ENCODE measurements around the gene DGKH.

Gene DGKH

GRCh38 chr13:42027286-42027685, 21.2 kb upstream of the DGKH start:
- no peaks in the 10 kb centered on the region for H4K20me1 ChIP-seq (ENCODE audit: control insufficient read depth, insufficient read depth, low read depth, low read length)
- H3K4me2 ChIP-seq (ENCODE audit: low read length) = no peak overlapping the region
- no peaks in the 10 kb centered on the region for H3K79me2 ChIP-seq (ENCODE audit: control insufficient read depth, low read length)
- H3K27me3 ChIP-seq (ENCODE audit: control insufficient read depth, low read length) = peaks cover 2% of the 10 kb centered on the region; the same call in 1 of the 2 replicates
- no peaks in the 10 kb centered on the region for H3K9me3 ChIP-seq (ENCODE audit: control insufficient read depth, insufficient read depth, low read length)
- no peak overlapping the region for H3K27ac ChIP-seq (ENCODE audit: low read depth, low read length)
- no peaks in the 10 kb centered on the region for H3K4me1 ChIP-seq (ENCODE audit: control insufficient read depth, low read length)
- no peaks in the 10 kb centered on the region for H3F3A ChIP-seq (ENCODE audit: control insufficient read depth, insufficient read depth)
- TF ChIP-seq, protein P1, sequence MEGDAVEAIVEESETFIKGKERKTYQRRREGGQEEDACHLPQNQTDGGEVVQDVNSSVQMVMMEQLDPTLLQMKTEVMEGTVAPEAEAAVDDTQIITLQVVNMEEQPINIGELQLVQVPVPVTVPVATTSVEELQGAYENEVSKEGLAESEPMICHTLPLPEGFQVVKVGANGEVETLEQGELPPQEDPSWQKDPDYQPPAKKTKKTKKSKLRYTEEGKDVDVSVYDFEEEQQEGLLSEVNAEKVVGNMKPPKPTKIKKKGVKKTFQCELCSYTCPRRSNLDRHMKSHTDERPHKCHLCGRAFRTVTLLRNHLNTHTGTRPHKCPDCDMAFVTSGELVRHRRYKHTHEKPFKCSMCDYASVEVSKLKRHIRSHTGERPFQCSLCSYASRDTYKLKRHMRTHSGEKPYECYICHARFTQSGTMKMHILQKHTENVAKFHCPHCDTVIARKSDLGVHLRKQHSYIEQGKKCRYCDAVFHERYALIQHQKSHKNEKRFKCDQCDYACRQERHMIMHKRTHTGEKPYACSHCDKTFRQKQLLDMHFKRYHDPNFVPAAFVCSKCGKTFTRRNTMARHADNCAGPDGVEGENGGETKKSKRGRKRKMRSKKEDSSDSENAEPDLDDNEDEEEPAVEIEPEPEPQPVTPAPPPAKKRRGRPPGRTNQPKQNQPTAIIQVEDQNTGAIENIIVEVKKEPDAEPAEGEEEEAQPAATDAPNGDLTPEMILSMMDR (IDR thresholded peaks at IDR 0.05; ENCODE audit: low read depth, low read length, poor library complexity, severe bottlenecking) = no peak
- no peak for TF ChIP-seq EZH2phosphoT487 (IDR thresholded peaks at IDR 0.05; ENCODE audit: borderline replicate concordance, low read length)
- no peaks in the 10 kb centered on the region for H3K36me3 ChIP-seq (ENCODE audit: control insufficient read depth, low read length)
- no peaks in the 10 kb centered on the region for H3K9me2 ChIP-seq (replicated peaks; ENCODE audit: control insufficient read depth, low read length)
- no peak overlapping the region for H3K4me3 ChIP-seq (ENCODE audit: low read length)

DNA sequence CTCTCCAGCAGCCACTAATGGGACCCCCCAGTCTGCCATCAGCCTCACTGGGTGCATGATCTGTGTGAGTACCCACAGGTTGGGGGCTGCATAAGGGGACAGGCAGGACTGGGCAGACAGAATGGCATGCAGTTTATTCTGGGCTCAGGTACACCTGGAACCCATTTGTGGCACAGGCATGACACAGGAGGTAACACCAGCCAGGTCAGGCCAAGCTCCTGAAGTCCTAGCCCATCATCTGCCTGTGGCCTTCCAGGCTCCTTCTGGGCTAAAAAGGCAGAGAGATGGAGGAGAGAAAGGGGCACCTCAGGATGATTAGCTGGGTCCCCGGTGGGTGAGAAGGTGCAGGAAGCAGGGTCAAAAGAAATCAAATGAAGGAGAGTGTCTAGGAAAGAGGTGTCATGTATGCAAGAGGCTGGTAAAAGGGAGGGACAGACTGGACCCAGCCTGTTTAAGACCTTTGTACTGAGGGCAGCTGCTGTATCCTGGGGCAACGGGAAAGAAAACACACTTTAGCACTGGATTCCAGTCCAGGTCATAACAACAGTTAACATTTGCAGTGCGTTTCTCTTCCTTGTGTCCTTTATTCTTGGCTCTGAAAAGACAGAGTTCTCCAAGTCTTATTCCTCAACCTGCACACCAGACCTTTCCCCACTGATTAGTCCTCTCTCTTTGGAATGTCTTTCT, 20.2 kb upstream of the DGKH start:
- H3K36me3 ChIP-seq (ENCODE audit: control insufficient read depth, low read length) = no peaks in the 10 kb centered on the region
- no peaks in the 10 kb centered on the region for H3F3A ChIP-seq (ENCODE audit: control insufficient read depth, insufficient read depth)
- H3K79me2 ChIP-seq (ENCODE audit: control insufficient read depth, low read length) = no peaks in the 10 kb centered on the region
- TF ChIP-seq, protein P1 (IDR thresholded peaks at IDR 0.05; ENCODE audit: low read depth, low read length, poor library complexity, severe bottlenecking) = no peak
- TF ChIP-seq EZH2phosphoT487 (IDR thresholded peaks at IDR 0.05; ENCODE audit: borderline replicate concordance, low read length) = no peak
- H3K9me3 ChIP-seq (ENCODE audit: control insufficient read depth, insufficient read depth, low read length) = no peaks in the 10 kb centered on the region
- H3K4me3 ChIP-seq (ENCODE audit: low read length) = no peak overlapping the region
- H3K27me3 ChIP-seq (ENCODE audit: control insufficient read depth, low read length) = peaks cover 2% of the 10 kb centered on the region; the same call in 1 of the 2 replicates
- no peak overlapping the region for H3K27ac ChIP-seq (ENCODE audit: low read depth, low read length)
- no peaks in the 10 kb centered on the region for H3K4me1 ChIP-seq (ENCODE audit: control insufficient read depth, low read length)
- H3K9me2 ChIP-seq (replicated peaks; ENCODE audit: control insufficient read depth, low read length) = no peaks in the 10 kb centered on the region
- H3K4me2 ChIP-seq (ENCODE audit: low read length) = no peak overlapping the region
- H4K20me1 ChIP-seq (ENCODE audit: control insufficient read depth, insufficient read depth, low read depth, low read length) = no peaks in the 10 kb centered on the region

- Histone ChIP-seq H3F3A (ENCODE audit: control insufficient read depth, insufficient read depth) (no peaks in the 10 kb centered on the region), H3K36me3 (ENCODE audit: control insufficient read depth, low read length) (no peaks in the 10 kb centered on the region), H3K9me3 (ENCODE audit: control insufficient read depth, insufficient read depth, low read length) (0 out of 2 replicates have a peak, but pooled peaks cover 4% of the 10 kb centered on the region), H3K79me2 (ENCODE audit: control insufficient read depth, low read length) (peaks cover 2% of the 10 kb centered on the region), H3K4me2 (ENCODE audit: low read length) (no peak overlapping the region), H3K4me3 (ENCODE audit: low read length) (no peak overlapping the region), H4K20me1 (ENCODE audit: control insufficient read depth, insufficient read depth, low read depth, low read length) (no peaks in the 10 kb centered on the region), H3K9me2 (replicated peaks; ENCODE audit: control insufficient read depth, low read length) (no peaks in the 10 kb centered on the region), H3K4me1 (ENCODE audit: control insufficient read depth, low read length) (peaks cover 8% of the 10 kb centered on the region), H3K27ac (ENCODE audit: low read depth, low read length) (no peak overlapping the region), H3K27me3 (ENCODE audit: control insufficient read depth, low read length) (0 out of 2 replicates have a peak, but pooled peaks cover 5% of the 10 kb centered on the region)
- no peak for TF ChIP-seq EZH2phosphoT487 (IDR thresholded peaks at IDR 0.05; ENCODE audit: borderline replicate concordance, low read length)
- TF ChIP-seq, protein P1 (IDR thresholded peaks at IDR 0.05; ENCODE audit: low read depth, low read length, poor library complexity, severe bottlenecking) = no peak
These were observed 12.4 kb upstream of the DGKH start for GRCh38 chr13:42035905-42036521.
